ENCODE measurements around the gene CREB1.

The CREB1 gene

DNA sequence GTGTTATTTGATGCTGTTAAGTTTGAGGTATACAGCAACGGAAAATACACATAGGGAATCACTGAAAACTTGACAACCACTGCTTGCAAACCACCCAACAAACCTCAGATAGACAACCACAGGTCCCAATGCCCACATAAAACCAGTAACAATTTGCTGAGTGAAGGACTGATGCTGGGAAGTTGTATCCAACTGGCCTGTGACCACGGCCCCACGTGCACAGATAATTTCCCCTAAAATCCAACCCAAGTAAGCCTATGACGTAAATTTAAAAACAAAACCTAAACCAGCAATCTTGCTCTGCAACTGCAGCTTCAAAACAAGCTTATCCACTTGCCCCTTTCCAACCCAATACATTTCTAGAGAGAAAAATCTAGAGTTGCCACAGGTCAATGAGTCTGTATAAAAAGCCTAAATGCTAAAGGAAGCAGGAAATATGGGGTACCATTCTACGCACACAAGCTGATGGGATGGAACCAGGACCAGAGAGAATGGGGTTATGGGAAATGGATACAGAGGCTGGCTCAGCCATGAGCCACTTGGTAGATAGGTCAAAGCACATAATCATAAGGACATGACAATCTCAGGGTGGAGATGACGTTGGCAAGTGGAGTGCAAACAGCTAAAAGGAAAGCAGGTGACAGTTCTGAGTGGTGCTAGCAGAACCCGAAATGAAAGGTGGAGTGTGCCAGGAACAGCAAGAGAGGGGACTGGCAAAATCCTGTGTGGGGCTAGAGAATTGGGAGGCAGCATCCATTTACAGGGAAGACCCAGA lies 27.8 kb upstream of the CREB1 start:
- no peak for DNase-seq (ENCODE audit: low read depth, low spot score)
- H3K4me3 ChIP-seq (ENCODE audit: low read depth, low read length): no peak overlapping the region
- TF ChIP-seq, protein P1, sequence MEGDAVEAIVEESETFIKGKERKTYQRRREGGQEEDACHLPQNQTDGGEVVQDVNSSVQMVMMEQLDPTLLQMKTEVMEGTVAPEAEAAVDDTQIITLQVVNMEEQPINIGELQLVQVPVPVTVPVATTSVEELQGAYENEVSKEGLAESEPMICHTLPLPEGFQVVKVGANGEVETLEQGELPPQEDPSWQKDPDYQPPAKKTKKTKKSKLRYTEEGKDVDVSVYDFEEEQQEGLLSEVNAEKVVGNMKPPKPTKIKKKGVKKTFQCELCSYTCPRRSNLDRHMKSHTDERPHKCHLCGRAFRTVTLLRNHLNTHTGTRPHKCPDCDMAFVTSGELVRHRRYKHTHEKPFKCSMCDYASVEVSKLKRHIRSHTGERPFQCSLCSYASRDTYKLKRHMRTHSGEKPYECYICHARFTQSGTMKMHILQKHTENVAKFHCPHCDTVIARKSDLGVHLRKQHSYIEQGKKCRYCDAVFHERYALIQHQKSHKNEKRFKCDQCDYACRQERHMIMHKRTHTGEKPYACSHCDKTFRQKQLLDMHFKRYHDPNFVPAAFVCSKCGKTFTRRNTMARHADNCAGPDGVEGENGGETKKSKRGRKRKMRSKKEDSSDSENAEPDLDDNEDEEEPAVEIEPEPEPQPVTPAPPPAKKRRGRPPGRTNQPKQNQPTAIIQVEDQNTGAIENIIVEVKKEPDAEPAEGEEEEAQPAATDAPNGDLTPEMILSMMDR (IDR thresholded peaks at IDR 0.05; ENCODE audit: insufficient read depth, low read length, missing control alignments): no peak
- CTCF ChIA-PET: interaction anchor here (1.3 to 3.8 kb wide), 4 partner anchors 14 to 100 kb away, joined by 3 to 21 read pairs (median 6); partner anchors contain the start of gene CREB1
- POLR2A ChIA-PET: interaction anchor here (2.9 kb wide), 1 partner anchor 28 kb away, joined by 14 read pairs; the partner anchor contains the start of gene CREB1

DNA sequence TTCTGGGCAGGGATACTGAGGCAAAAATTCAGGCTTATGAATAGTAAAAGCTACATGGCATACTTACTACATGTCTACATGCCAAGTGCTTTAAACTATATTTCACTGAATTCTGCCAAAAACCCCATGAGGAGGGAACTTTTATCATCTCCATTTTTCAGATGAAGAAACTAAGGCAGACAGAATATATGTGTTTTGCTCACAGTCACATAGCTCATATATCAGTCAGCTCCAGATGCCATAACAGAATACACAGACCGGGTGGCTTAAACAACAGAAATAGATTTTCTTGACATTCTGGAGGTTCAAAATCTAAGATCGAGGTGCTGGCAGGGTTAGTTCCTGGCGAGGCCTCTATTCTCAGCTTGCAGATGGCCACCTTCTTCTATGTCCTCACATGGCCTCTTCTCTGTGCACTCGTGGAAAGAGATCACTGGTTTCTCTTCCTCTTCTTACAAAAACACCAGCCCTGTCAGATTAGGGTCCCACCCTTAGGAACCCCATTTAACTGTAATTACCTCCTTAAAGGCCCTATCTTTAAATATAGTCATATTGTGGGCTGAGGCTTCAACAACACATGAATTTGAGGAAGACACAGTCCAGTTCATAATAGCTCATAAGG lies 27.1 kb upstream of the CREB1 start:
- TF ChIP-seq, protein P1 (IDR thresholded peaks at IDR 0.05; ENCODE audit: insufficient read depth, low read length, missing control alignments): no peak
- DNase-seq (ENCODE audit: low read depth, low spot score): no peak
- H3K4me3 ChIP-seq (ENCODE audit: low read depth, low read length): no peak overlapping the region
- ChIA-PET CTCF (interaction anchor here (1.2 to 3.8 kb wide), 8 partner anchors 8 to 100 kb away, joined by 3 to 21 read pairs (median 4); partner anchors contain the start of gene CREB1), POLR2A (interaction anchor here (1.5 to 2.9 kb wide), 2 partner anchors 27 to 210 kb away, joined by 3 to 14 read pairs; partner anchors contain the start of gene CREB1)

DNA sequence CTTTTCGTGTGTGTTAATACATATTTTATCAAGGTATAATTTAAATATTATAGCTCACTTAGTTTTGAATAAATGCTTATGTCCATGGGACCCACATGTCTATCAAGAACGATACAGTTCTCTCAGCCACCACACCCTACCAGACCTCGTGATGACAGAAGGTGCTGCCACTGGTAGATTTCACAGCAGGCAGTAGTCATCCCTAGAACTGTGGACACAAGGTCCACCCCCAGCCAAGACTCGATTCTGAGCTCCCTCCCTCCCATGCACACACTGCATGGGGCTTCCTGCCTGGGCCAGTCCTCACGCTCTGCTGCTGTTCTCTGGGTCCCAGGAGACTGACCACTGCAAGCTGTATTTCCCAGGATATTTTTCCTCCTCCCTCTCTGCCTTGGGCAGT lies 26.5 kb upstream of the CREB1 start:
- no peak for DNase-seq (ENCODE audit: low read depth, low spot score)
- CTCF ChIA-PET: interaction anchor here (1.2 to 3.8 kb wide), 7 partner anchors 9 to 52 kb away, joined by 3 to 21 read pairs (median 5); partner anchors contain the start of gene CREB1
- TF ChIP-seq, protein P1 (IDR thresholded peaks at IDR 0.05; ENCODE audit: insufficient read depth, low read length, missing control alignments): no peak
- POLR2A ChIA-PET: interaction anchor here (1.5 to 2.9 kb wide), 2 partner anchors 27 to 209 kb away, joined by 3 to 14 read pairs; partner anchors contain the start of gene CREB1
- no peak overlapping the region for H3K4me3 ChIP-seq (ENCODE audit: low read depth, low read length)

DNA sequence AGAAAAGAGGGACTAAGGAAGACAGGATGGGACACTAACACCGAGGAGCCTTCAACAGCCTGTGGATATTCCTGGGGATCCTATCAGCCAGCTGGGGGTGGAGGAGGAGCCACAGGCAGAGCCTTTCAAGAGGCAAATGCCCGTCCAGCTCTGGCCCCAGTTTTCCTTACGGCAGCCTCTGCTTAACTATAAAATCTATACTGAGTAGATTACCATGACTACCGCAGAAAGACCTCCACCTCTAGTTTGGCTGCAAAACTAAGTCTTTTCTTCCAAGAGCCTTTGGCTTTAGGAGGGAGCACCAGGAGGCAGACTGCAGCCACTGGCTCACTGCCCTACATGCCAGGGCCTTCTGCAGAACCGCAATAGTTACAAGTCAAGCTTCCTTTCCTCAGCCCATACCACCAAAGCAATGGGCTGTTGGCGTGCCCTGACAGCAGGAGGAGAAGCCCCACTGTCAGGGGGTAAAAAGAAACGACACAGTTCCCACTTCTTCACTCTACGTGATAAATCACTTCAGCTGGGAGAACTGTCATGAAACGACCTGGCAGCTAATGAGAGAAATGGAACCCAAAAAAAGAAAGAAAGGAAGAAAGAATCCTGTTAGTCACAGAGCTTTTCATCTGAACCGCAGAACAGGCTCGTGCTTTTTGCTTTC lies 25.1 kb upstream of the CREB1 start:
- ChIA-PET POLR2A (interaction anchor here (0.6 to 2.9 kb wide), 9 partner anchors 9 to 436 kb away, joined by 3 to 17 read pairs (median 4); partner anchors contain the start of gene CREB1), CTCF (interaction anchor here (0.6 to 3.8 kb wide), 10 partner anchors 10 to 536 kb away, joined by 3 to 21 read pairs (median 4); partner anchors contain the start of gene CREB1)
- TF ChIP-seq, protein P1 (IDR thresholded peaks at IDR 0.05; ENCODE audit: insufficient read depth, low read length, missing control alignments): peak; percentile 20
- peak overlapping the region; percentile 20; the same call in 1 of the 2 replicates for H3K4me3 ChIP-seq (ENCODE audit: low read depth, low read length)
- DNase-seq (ENCODE audit: low read depth, low spot score): peak; percentile 67

DNA sequence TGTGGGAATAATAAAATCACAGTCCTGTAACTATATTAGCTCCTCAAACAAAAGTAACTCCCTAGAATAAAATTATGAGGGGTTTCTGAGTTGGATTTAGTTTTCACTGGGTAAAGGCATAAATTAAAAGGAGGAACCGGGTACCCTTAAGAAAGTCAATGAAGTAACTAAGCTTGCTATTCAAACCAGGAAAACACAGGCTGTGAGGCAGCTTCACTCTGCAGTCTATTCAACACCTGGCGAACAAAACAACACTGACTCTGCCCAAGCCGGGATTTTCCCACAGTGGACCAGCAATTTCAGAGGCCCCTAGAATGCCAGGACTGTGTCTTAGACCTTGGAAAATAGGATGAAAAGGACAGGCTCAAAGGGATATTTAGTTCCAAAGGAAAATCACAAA lies 24.6 kb upstream of the CREB1 start:
- CTCF ChIA-PET: interaction anchor here (0.9 to 3.8 kb wide), 6 partner anchors 9 to 30 kb away, joined by 3 to 21 read pairs (median 5); partner anchors contain the start of gene CREB1
- no peak for DNase-seq (ENCODE audit: low read depth, low spot score)
- H3K4me3 ChIP-seq (ENCODE audit: low read depth, low read length): no peak overlapping the region
- TF ChIP-seq, protein P1 (IDR thresholded peaks at IDR 0.05; ENCODE audit: insufficient read depth, low read length, missing control alignments): no peak
- POLR2A ChIA-PET: interaction anchor here (0.6 to 1.9 kb wide), 6 partner anchors 8 to 436 kb away, joined by 3 to 17 read pairs (median 4); partner anchors contain the start of gene CREB1

All from AG04449 (cell line).